OCI-LY3 (cell line): ENCODE results near the gene G6PD.

Source experiments
- H2AFZ ChIP-seq: fragments of 200-600, 300-600 bp; shearing (Covaris generic); 2 replicates; pipeline ENCODE4 v1.6.0; 2014; ENCODE audit warnings: antibody characterized with exemption, low read depth, low read length
- H3K27ac ChIP-seq: fragments of 200-600, 300-600 bp; sonication (generic); 2 replicates; pipeline ENCODE4 v1.5.1; 2014; ENCODE audit warnings: mild to moderate bottlenecking, low read length, moderate library complexity, mixed read lengths
- H3K27me3 ChIP-seq: fragments of 200-600, 300-600 bp; sonication (generic); 2 replicates; pipeline ENCODE4 v1.6.1; 2014; ENCODE audit warnings: low read depth, low read length, mixed read lengths
- H3K36me3 ChIP-seq: fragments of 200-600, 300-600 bp; sonication (generic); replicated peaks from 2 replicates; pipeline ENCODE3; 2014; ENCODE audit warnings: low read depth, low read length, mixed read lengths
- H3K4me1 ChIP-seq: fragments of 300-600, 200-600 bp; sonication (generic); 2 replicates; pipeline ENCODE4 v1.6.1; 2014; ENCODE audit warnings: low read length, mixed read lengths
- H3K4me2 ChIP-seq: fragments of 200-600, 300-600 bp; sonication (generic); 2 replicates; pipeline ENCODE4 v1.6.1; 2014; ENCODE audit warnings: low read length, mixed read lengths
- H3K4me3 ChIP-seq: fragments of 300-600, 200-600 bp; sonication (generic); 2 replicates; pipeline ENCODE4 v1.5.1; 2014; ENCODE audit warnings: antibody characterized with exemption, mild to moderate bottlenecking, low read length, moderate library complexity
- H3K79me2 ChIP-seq: fragments of 300-600, 200-600 bp; shearing (Covaris generic); 2 replicates; pipeline ENCODE4 v1.6.1; 2014; ENCODE audit warnings: mild to moderate bottlenecking, low read length, mixed read lengths
- H3K9ac ChIP-seq: fragments of 300-600, 200-600 bp; shearing (Covaris generic); 2 replicates; pipeline ENCODE4 v1.6.0; 2014; ENCODE audit warnings: mild to moderate bottlenecking, low read length, moderate library complexity
- H3K9me3 ChIP-seq: fragments of 200-600, 300-600 bp; shearing (Covaris generic); 2 replicates; pipeline ENCODE4 v1.6.1; 2014; ENCODE audit warnings: low read length, mixed read lengths; ENCODE audit not compliant: insufficient read depth
- H4K20me1 ChIP-seq: fragments of 200-600, 300-600 bp; sonication (generic); 2 replicates; pipeline ENCODE4 v1.6.1; 2016; ENCODE audit warnings: low read length, mixed read lengths; ENCODE audit not compliant: insufficient read depth
- CTCF ChIP-seq: fragments of 200-600, 300-600 bp; sonication (generic); IDR thresholded peaks from 2 replicates; pipeline ENCODE4 v1.5.1; 2014; ENCODE audit warnings: antibody characterized with exemption, low read length, low read depth
- EZH2phosphoT487 ChIP-seq: fragments of 200-600 bp; shearing (Covaris generic); IDR thresholded peaks from 2 replicates; pipeline ENCODE4 v1.6.1; 2018; ENCODE audit warnings: antibody characterized with exemption, mixed run types, low read depth

Gene G6PD

GRCh38 chrX:154486396-154487207 is 60.0 kb downstream of the G6PD start, which contains the start of gene UBL4A:
TSS of gene UBL4A (minus strand) at chrX:154486615. CDS start at chrX:154486584, 31 bp downstream.
- Histone ChIP-seq H3K9me3 (no peaks in the 10 kb centered on the region), H3K4me1 (peaks cover 27% of the 10 kb centered on the region), H3K27ac (peak within 1 kb of the TSS; percentile 62), H4K20me1 (no peaks in the 10 kb centered on the region), H2AFZ (0 out of 2 replicates have a peak within 1 kb of the TSS, but pooled peaks have one; percentile 21), H3K27me3 (no peaks in the 10 kb centered on the region), H3K4me3 (peak within 1 kb of the TSS; percentile 98), H3K9ac (peak within 1 kb of the TSS; percentile 95), H3K4me2 (peak within 1 kb of the TSS; percentile 95), H3K79me2 (peaks cover 24% of the 10 kb centered on the region), H3K36me3 (peaks cover 19% of the 10 kb centered on the region)
- TF ChIP-seq CTCF (no peak), EZH2phosphoT487 (no peak)

- Histone ChIP-seq H3K36me3 (peaks cover 19% of the 10 kb centered on the region), H3K4me1 (peaks cover 28% of the 10 kb centered on the region), H3K27ac (peak overlapping the region; percentile 62), H3K9ac (peak overlapping the region; percentile 95), H3K79me2 (peaks cover 24% of the 10 kb centered on the region), H3K27me3 (no peaks in the 10 kb centered on the region), H3K4me2 (peak overlapping the region; percentile 94), H2AFZ (no peak overlapping the region), H3K9me3 (no peaks in the 10 kb centered on the region), H4K20me1 (no peaks in the 10 kb centered on the region), H3K4me3 (peak overlapping the region; percentile 98)
- TF ChIP-seq EZH2phosphoT487: no peak
- TF ChIP-seq CTCF: no peak
Observed at GRCh38 chrX:154486052-154486395, 60.6 kb downstream of the G6PD start.

GRCh38 chrX:154485150-154486051 is 61.2 kb downstream of the G6PD start:
- Histone ChIP-seq H4K20me1 (no peaks in the 10 kb centered on the region), H3K4me2 (peak overlapping the region; percentile 94), H3K9ac (peak overlapping the region; percentile 95), H2AFZ (no peak overlapping the region), H3K36me3 (peaks cover 19% of the 10 kb centered on the region), H3K4me1 (peaks cover 28% of the 10 kb centered on the region), H3K27me3 (no peaks in the 10 kb centered on the region), H3K79me2 (peaks cover 24% of the 10 kb centered on the region), H3K4me3 (peak overlapping the region; percentile 98), H3K9me3 (no peaks in the 10 kb centered on the region), H3K27ac (peak overlapping the region; percentile 62)
- TF ChIP-seq CTCF (no peak), EZH2phosphoT487 (no peak)
